K562 (cell line): Measurements from ENCODE around the gene SUB1. TPM values are rescaled to one million over a fixed set of nuclear protein-coding genes. Genes with fewer than 3 reads are reported as not detected.

Experiments
- MNT ChIP-seq, 2 experiments: fragments of 450-650 bp; conservative IDR thresholded peaks; 2 replicates each; pipeline ENCODE4 v1.6.1; 2017; ENCODE audit warnings: mild to moderate bottlenecking in 2 of 2, moderate library complexity in 2 of 2
- MYNN ChIP-seq, 2 experiments: sonication (generic); formaldehyde crosslinking in 1 of 2; IDR thresholded peaks; 2 replicates each; pipeline versions ENCODE4 v1.5.0 to v1.6.1; 2016 to 2020; ENCODE audit warnings: antibody characterized with exemption in 1 of 2, missing genetic modification reagents in 1 of 2
- RFX1 ChIP-seq: fragments of 450-650 bp; IDR thresholded peaks from 2 replicates; pipeline ENCODE4 v1.6.1; 2016; ENCODE audit warnings: mild to moderate bottlenecking, moderate library complexity
- SNIP1 ChIP-seq: fragments of 450-650 bp; IDR thresholded peaks from 2 replicates; pipeline ENCODE4 v1.7.1; 2017; ENCODE audit warnings: low read depth, mild to moderate bottlenecking
- ZNF41 ChIP-seq: fragments of 250-450 bp; sonication (Bioruptor Pico); conservative IDR thresholded peaks from 2 replicates; pipeline ENCODE4 v1.4.0; 2020; ENCODE audit warnings: mild to moderate bottlenecking
- ZNF75A ChIP-seq: fragments of 450-650 bp; formaldehyde crosslinking; IDR thresholded peaks from 2 replicates; pipeline ENCODE4 v1.4.0; 2020; ENCODE audit warnings: mild to moderate bottlenecking
- polyA plus RNA-seq, 8 experiments: library from polyadenylated mRNA; depleted of rRNA in 4 of 8; stranded (reverse) in 5 of 8; unstranded in 3 of 8; fragments of >200 nt; fragmentation: Nextera tagmentation in 2 of 8; fragmentation: Illumina TruSeq in 1 of 8; extraction: Ambion mirVana in 2 of 8; extraction: Trizol in 1 of 8; gene quantifications; 2 replicates each; pipeline versions ENCODE4 v1.2.1 to v1.2.3, GENCODE V29; 2011 to 2014; ENCODE audit warnings: inconsistent platforms in 1 of 8, missing spikeins in 1 of 8
- total RNA-seq, 7 experiments: library from RNA; depleted of rRNA in 6 of 7; stranded (reverse); fragments of >200 nt in 6 of 7; fragmentation: Illumina TruSeq in 2 of 7; extraction: Trizol in 2 of 7; gene quantifications; 2 replicates each; pipeline versions ENCODE4 v1.2.1 to v1.2.3, GENCODE V29; 2011 to 2021; ENCODE audit warnings: low replicate concordance in 1 of 7
- TF ChIP-seq, protein P1 (sequence below): fragments of 250-450 bp; sonication (Bioruptor Pico); IDR thresholded peaks from 2 replicates; pipeline ENCODE4 v1.5.0; 2021; ENCODE audit warnings: mild to moderate bottlenecking, moderate library complexity
- TF ChIP-seq, protein P2 (sequence below): fragments of 450-650 bp; formaldehyde crosslinking; IDR thresholded peaks from 2 replicates; pipeline ENCODE4 v1.4.0; 2020; ENCODE audit warnings: mild to moderate bottlenecking, moderate library complexity

The SUB1 gene
- total and polyA plus RNA-seq, 9 of the 15 experiments (the other 6 are each of a cell fraction or from before 2014, with no cell fraction given): 336 to 1,031 (median 700) TPM

- TF ChIP-seq, protein P1, sequence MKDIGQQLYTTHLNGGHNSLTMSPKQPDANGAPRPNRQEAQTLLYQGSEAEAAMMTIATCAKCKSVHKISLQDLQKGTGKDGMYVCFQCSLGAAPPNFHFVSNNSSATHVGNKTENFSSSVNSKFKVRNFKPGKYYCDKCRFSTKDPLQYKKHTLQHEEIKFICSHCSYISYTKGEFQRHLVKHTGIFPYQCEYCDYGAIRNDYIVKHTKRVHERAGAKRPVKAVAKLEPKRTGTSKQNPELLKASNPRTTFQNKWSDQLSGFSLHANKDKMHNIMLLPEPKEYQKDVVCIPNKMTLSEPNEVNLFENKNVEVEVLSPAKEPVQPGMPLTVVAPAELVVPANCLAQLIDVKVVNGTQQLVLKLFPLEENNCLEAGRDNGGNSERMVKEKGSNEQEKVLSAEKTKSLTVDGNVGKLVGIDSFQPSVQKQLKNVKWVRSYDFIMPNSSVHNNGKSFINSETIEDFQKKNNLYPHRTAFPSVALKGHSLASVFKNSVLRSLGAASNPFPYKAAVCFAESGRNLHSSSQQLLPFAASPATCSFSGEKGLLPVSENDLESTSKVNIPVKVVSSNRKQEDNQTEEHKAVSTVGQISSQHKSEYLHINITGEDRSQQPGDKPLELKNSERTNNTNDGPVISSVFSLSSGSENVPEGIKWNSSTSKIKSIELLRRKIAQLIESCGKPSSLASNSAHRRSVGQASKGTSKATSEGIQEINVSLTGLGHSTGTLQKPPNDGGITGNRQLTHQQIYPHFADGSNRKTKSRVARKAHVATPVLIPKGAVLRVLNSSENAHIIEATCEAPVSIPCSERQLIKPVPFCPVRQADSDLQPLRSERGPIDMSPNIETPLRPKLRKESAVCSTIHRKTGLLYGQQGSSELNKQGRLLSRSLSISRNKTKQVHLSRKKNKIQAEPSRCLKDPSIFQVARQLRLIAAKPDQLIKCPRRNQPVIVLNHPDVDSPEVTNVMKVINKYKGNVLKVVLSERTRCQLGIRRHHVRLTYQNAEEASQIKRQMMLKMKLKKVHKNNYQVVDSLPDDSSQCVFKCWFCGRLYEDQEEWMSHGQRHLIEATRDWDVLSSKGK (CRISPR knock-in tag): no peak
- TF ChIP-seq ZNF41: no peak
- TF ChIP-seq RFX1: peak; percentile 91
- no peak for TF ChIP-seq MNT (conservative IDR thresholded peaks at IDR 0.05)
- TF ChIP-seq, protein P2, sequence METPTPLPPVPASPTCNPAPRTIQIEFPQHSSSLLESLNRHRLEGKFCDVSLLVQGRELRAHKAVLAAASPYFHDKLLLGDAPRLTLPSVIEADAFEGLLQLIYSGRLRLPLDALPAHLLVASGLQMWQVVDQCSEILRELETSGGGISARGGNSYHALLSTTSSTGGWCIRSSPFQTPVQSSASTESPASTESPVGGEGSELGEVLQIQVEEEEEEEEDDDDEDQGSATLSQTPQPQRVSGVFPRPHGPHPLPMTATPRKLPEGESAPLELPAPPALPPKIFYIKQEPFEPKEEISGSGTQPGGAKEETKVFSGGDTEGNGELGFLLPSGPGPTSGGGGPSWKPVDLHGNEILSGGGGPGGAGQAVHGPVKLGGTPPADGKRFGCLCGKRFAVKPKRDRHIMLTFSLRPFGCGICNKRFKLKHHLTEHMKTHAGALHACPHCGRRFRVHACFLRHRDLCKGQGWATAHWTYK (CRISPR knock-in tag): no peak
- peak; percentile 99 for TF ChIP-seq MYNN (IDR thresholded peaks at IDR 0.05)
- peak; percentile 87 for TF ChIP-seq MYNN (CRISPR knock-in tag; IDR thresholded peaks at IDR 0.05)
- TF ChIP-seq SNIP1: no peak
- no peak for TF ChIP-seq ZNF75A (CRISPR knock-in tag)
These were observed 22.5 kb upstream of the SUB1 start (continued) for GRCh38 chr5:32562843-32563242.
